Mesenchymal stem cell (in vitro differentiated cells and primary cell): ENCODE results near the gene ALKAL2.
A peak's percentile ranks its signal among the peaks of the same experiment; 100 is the strongest.

Experiments
- DNase-seq: peaks from one replicate; pipeline ENCODE4 v3.0.0-alpha.2; 2013
- H2AFZ ChIP-seq: one replicate; pipeline ENCODE4 v1.6.1; 2013; ENCODE audit warnings: low read depth, mild to moderate bottlenecking, control low read depth, inconsistent platforms, low read length, moderate library complexity
- H2AK5ac ChIP-seq: 2 replicates; pipeline ENCODE4 v1.6.1; 2013; ENCODE audit warnings: low read length, moderate library complexity, mild to moderate bottlenecking, inconsistent platforms; ENCODE audit not compliant: severe bottlenecking
- H2BK120ac ChIP-seq: one replicate; pipeline ENCODE4 v1.6.1; 2013; ENCODE audit warnings: low read depth, mild to moderate bottlenecking, inconsistent platforms, low read length, moderate library complexity
- H2BK12ac ChIP-seq, 2 experiments: one replicate each; pipeline ENCODE4 v1.6.1; 2013; ENCODE audit warnings: inconsistent platforms in 2 of 2, low read length in 2 of 2, mild to moderate bottlenecking in 2 of 2, moderate library complexity in 2 of 2, control low read depth in 1 of 2
- H2BK15ac ChIP-seq: one replicate; pipeline ENCODE4 v1.6.1; 2013; ENCODE audit warnings: mild to moderate bottlenecking, low read depth, inconsistent platforms; ENCODE audit not compliant: poor library complexity, severe bottlenecking
- H2BK5ac ChIP-seq: 2 replicates; pipeline ENCODE4 v1.6.1; 2013; ENCODE audit warnings: low read depth, mild to moderate bottlenecking, low read length, control low read depth, inconsistent platforms; ENCODE audit not compliant: poor library complexity, severe bottlenecking
- H3K14ac ChIP-seq, 2 experiments: one replicate each; pipeline ENCODE4 v1.6.1; 2013; ENCODE audit warnings: inconsistent platforms in 2 of 2, low read length in 2 of 2, control low read depth in 1 of 2, mild to moderate bottlenecking in 1 of 2, moderate library complexity in 1 of 2
- H3K18ac ChIP-seq, 2 experiments: one replicate each; pipeline ENCODE4 v1.6.1; 2013; ENCODE audit warnings: inconsistent platforms in 2 of 2, low read length in 2 of 2, control low read depth in 1 of 2, low read depth in 1 of 2, mild to moderate bottlenecking in 1 of 2
- H3K23ac ChIP-seq, 2 experiments: one replicate each; pipeline ENCODE4 v1.6.1; 2013; ENCODE audit warnings: inconsistent platforms in 2 of 2, low read length in 2 of 2, mild to moderate bottlenecking in 2 of 2, moderate library complexity in 2 of 2, control low read depth in 1 of 2
- H3K27ac ChIP-seq: 2 replicates; pipeline ENCODE4 v1.5.1; 2013; ENCODE audit warnings: mild to moderate bottlenecking, moderate library complexity, low read length, control low read depth, inconsistent platforms; ENCODE audit not compliant: poor library complexity, severe bottlenecking
- H3K27me3 ChIP-seq, 2 experiments: 2 replicates each; pipeline versions ENCODE4 v1.6.1 to v1.7.0; 2013; ENCODE audit warnings: low read length in 2 of 2, mild to moderate bottlenecking in 2 of 2, moderate library complexity in 2 of 2, control low read depth in 1 of 2, inconsistent platforms in 1 of 2; ENCODE audit not compliant: control insufficient read depth in 1 of 2, insufficient read depth in 1 of 2
- H3K36me3 ChIP-seq, 2 experiments: 2 replicates each; pipeline versions ENCODE4 v1.6.1 to v1.7.0; 2013; ENCODE audit warnings: low read length in 2 of 2, control low read depth in 1 of 2, inconsistent platforms in 1 of 2, low read depth in 1 of 2, mild to moderate bottlenecking in 1 of 2; ENCODE audit not compliant: insufficient read depth in 2 of 2, control insufficient read depth in 1 of 2
- H3K4ac ChIP-seq, 2 experiments: one replicate each; pipeline ENCODE4 v1.6.1; 2013; ENCODE audit warnings: inconsistent platforms in 2 of 2, low read length in 2 of 2, mild to moderate bottlenecking in 2 of 2, moderate library complexity in 2 of 2, control low read depth in 1 of 2, low read depth in 1 of 2
- H3K4me1 ChIP-seq: 2 replicates; pipeline ENCODE4 v1.6.1; 2013; ENCODE audit warnings: low read depth, low read length, control low read depth; ENCODE audit not compliant: control insufficient read depth, insufficient read depth
- H3K4me2 ChIP-seq: 2 replicates; pipeline ENCODE4 v1.6.1; 2013; ENCODE audit warnings: low read length, mild to moderate bottlenecking, inconsistent platforms; ENCODE audit not compliant: poor library complexity, severe bottlenecking
- H3K4me3 ChIP-seq, 2 experiments: 2 replicates each; pipeline versions ENCODE4 v1.5.1 to v1.7.0; 2013; ENCODE audit warnings: low read length in 2 of 2, mild to moderate bottlenecking in 2 of 2, control low read depth in 1 of 2, low read depth in 1 of 2; ENCODE audit not compliant: insufficient read depth in 1 of 2
- H3K79me1 ChIP-seq: replicated peaks from 2 replicates; pipeline ENCODE4 v1.6.1; 2013; ENCODE audit warnings: mild to moderate bottlenecking, control low read depth, low read length, inconsistent platforms; ENCODE audit not compliant: poor library complexity, severe bottlenecking
- H3K9ac ChIP-seq: 2 replicates; pipeline ENCODE4 v1.7.0; 2013; ENCODE audit warnings: mild to moderate bottlenecking, low read length, moderate library complexity
- H3K9me3 ChIP-seq: 2 replicates; pipeline ENCODE4 v1.7.0; 2013; ENCODE audit warnings: mild to moderate bottlenecking, low read length; ENCODE audit not compliant: control insufficient read depth
- H4K8ac ChIP-seq: one replicate; pipeline ENCODE4 v1.6.1; 2013; ENCODE audit warnings: inconsistent platforms, mild to moderate bottlenecking, low read length, moderate library complexity
- H4K91ac ChIP-seq: one replicate; pipeline ENCODE4 v1.6.1; 2013; ENCODE audit warnings: mild to moderate bottlenecking, low read length, inconsistent platforms
- WGBS: methylation state at CpG from one replicate; pipeline ENCODE4 v1.1.7; 2013; ENCODE audit warnings: mixed read lengths; 5-methylcytosine and 5-hydroxymethylcytosine counted together

Gene ALKAL2

GRCh38 chr2:260507-261161 is 27.3 kb downstream of the ALKAL2 start:
- Histone ChIP-seq H3K4me2 (no peak overlapping the region), H3K9ac (no peak overlapping the region), H4K91ac (no peak overlapping the region), H2BK5ac (no peak overlapping the region), H3K36me3 (peaks cover 9 to 19% of the 10 kb centered on the region in 2 experiments), H3K18ac (peak overlapping the region in 1 of 2 experiments; percentile 26), H2BK120ac (no peak overlapping the region), H2AK5ac (no peak overlapping the region), H2AFZ (no peak overlapping the region), H3K27me3 (no peaks in the 10 kb centered on the region), H2BK15ac (no peak overlapping the region), H3K4me1 (peaks cover 12% of the 10 kb centered on the region), H3K4me3 (no peak overlapping the region), H4K8ac (no peak overlapping the region), H3K79me1 (peaks cover 24% of the 10 kb centered on the region), H3K9me3 (peaks cover 12% of the 10 kb centered on the region), H2BK12ac (no peak overlapping the region), H3K23ac (no peak overlapping the region), H3K4ac (no peak overlapping the region), H3K14ac (no peak overlapping the region), H3K27ac (no peak overlapping the region)
- peak; percentile 90 for DNase-seq
- WGBS, result 50% methylated on average over 6 of the region's 6 CpGs

DNA sequence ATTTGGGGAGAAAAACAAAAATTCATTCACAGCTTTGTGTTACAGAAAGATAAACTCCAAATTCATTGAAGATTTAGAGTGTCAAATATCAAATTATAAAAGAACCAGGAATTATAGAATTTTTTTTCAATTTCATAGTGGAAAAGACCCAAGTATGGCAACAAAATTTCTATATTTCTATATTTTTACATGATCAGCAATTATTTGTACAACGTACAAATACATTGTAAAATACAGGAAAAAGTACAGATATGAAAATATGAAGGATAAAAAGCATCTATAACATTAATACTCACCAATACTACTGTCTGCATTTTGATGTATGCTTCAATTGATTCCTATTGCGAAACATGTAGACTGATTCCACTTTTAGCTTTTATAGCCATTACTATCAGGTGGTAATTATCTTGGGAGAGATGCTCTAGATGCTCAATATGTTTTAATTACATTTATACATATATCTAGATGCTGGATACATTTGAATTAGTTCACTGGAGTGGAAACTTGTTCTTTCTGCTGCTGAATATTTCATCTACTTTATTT is 28.0 kb downstream of the ALKAL2 start:
- H3K4ac ChIP-seq, result no peak overlapping the region
- H3K27me3 ChIP-seq, result no peaks in the 10 kb centered on the region
- no peak overlapping the region for H3K4me2 ChIP-seq
- H2BK15ac ChIP-seq, result no peak overlapping the region
- H3K14ac ChIP-seq, result no peak overlapping the region
- no peak overlapping the region for H3K23ac ChIP-seq
- DNase-seq, result no peak
- H4K8ac ChIP-seq, result no peak overlapping the region
- peaks cover 11% of the 10 kb centered on the region for H3K4me1 ChIP-seq
- peaks cover 12% of the 10 kb centered on the region for H3K9me3 ChIP-seq
- no peak overlapping the region for H3K18ac ChIP-seq
- peaks cover 9 to 19% of the 10 kb centered on the region in 2 experiments for H3K36me3 ChIP-seq
- H2BK120ac ChIP-seq, result no peak overlapping the region
- 100% methylated on average over 1 of the region's 2 CpGs for WGBS
- no peak overlapping the region for H4K91ac ChIP-seq
- H2BK12ac ChIP-seq, result no peak overlapping the region
- H3K27ac ChIP-seq, result no peak overlapping the region
- no peak overlapping the region for H3K9ac ChIP-seq
- H2AK5ac ChIP-seq, result no peak overlapping the region
- H3K79me1 ChIP-seq, result peaks cover 24% of the 10 kb centered on the region
- no peak overlapping the region for H2BK5ac ChIP-seq
- no peak overlapping the region for H2AFZ ChIP-seq
- no peak overlapping the region for H3K4me3 ChIP-seq

- Histone ChIP-seq H3K4ac (no peak overlapping the region), H3K14ac (no peak overlapping the region), H3K36me3 (peaks cover 9 to 19% of the 10 kb centered on the region in 2 experiments), H3K9ac (no peak overlapping the region), H3K9me3 (peaks cover 12% of the 10 kb centered on the region), H3K79me1 (peaks cover 20% of the 10 kb centered on the region), H2AFZ (no peak overlapping the region), H3K23ac (no peak overlapping the region), H2AK5ac (no peak overlapping the region), H2BK12ac (peak overlapping the region in 1 of 2 experiments; percentile 15), H3K4me3 (no peak overlapping the region), H4K91ac (no peak overlapping the region), H3K27ac (no peak overlapping the region), H3K27me3 (no peaks in the 10 kb centered on the region), H2BK15ac (no peak overlapping the region), H2BK5ac (no peak overlapping the region), H3K18ac (peak overlapping the region in 1 of 2 experiments; percentile 8), H4K8ac (no peak overlapping the region), H3K4me2 (no peak overlapping the region), H2BK120ac (no peak overlapping the region), H3K4me1 (peaks cover 7% of the 10 kb centered on the region)
- DNase-seq, result no peak
- WGBS, result 88% methylated on average over 3 of the region's 3 CpGs
Measured at GRCh38 chr2:258933-259332, 29.0 kb downstream of the ALKAL2 start.

DNA sequence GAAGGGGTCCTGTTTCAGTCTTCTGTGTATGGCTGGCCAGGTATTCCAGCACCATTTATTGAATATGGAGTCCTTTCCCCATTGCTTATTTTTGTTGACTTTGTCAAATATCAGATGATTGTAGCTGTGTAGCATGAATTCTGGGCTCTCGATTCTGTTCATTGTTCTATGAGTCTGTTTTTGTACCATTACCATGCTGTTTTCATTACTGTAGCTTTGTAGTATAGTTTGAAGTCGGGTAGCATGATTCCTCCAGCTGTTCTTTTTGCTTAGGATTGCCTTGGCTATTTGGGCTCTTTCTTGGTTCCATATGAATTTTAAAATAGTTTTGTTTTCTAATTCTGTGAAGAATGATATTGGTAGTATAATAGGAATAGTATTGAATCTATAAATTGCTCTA is 30.0 kb downstream of the ALKAL2 start:
- Histone ChIP-seq H3K9me3 (peaks cover 12% of the 10 kb centered on the region), H3K27ac (no peak overlapping the region), H3K23ac (no peak overlapping the region), H3K9ac (no peak overlapping the region), H3K14ac (no peak overlapping the region), H3K4ac (no peak overlapping the region), H4K8ac (no peak overlapping the region), H3K18ac (no peak overlapping the region), H3K36me3 (peaks cover 3 to 19% of the 10 kb centered on the region in 2 experiments), H4K91ac (no peak overlapping the region), H2BK15ac (no peak overlapping the region), H2AK5ac (no peak overlapping the region), H2AFZ (no peak overlapping the region), H2BK12ac (no peak overlapping the region), H3K4me3 (no peak overlapping the region), H3K4me2 (no peak overlapping the region), H3K4me1 (no peaks in the 10 kb centered on the region), H3K27me3 (no peaks in the 10 kb centered on the region), H2BK120ac (no peak overlapping the region), H2BK5ac (no peak overlapping the region), H3K79me1 (peaks cover 9% of the 10 kb centered on the region)
- 96% methylated on average over 2 of the region's 2 CpGs for WGBS
- no peak for DNase-seq
